Skeletal muscle cell (primary cell): ENCODE measurements around the gene THRA.

Experiments used
- DNase-seq: peaks from one replicate; pipeline ENCODE4 v3.0.0-alpha.2; 2010; ENCODE audit warnings: low read depth
- H3K4me3 ChIP-seq: 2 replicates; pipeline ENCODE4 v1.5.1; 2011; ENCODE audit warnings: low read depth, mild to moderate bottlenecking, control low read depth, low read length, moderate library complexity

The THRA gene

DNA sequence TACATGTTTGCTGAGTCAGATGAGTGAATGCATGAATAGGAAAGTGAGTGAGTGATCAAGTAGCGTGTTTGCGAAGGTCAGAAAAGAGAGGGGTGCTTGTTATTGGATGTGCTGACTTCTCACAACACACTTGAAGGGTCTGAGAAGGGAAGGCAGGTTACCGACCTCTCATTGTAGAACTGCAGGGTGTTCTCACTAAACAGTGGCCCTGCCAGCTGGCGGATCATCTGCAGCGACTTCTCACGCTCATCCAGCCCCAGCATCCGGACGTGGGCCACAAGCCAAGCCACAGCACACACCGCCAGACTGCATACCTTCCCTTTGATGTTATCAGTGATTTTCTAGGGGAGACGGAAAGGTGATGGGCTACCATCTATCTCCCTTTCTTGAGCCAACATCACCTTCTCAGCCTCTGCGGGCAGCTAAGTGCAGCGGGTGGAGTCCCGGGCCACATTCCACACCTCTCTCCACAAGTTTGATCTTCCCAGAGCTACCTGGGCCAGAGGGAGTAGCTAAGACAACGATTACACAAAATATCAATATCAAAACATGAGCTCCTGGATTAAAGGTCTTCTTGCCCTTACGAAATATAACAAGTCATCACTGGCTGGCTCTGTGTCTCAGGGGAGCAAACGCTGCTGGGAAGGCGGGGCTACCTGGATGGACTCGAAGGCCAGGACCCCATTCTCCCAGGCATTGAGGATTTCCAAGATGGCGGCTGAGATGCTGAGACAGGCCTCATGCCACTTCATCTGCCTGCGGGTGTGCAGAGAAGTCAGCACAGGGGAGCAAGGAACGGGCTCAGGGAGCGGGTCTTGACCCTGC lies 36.6 kb upstream of the THRA start:
- DNase-seq = no peak
- H3K4me3 ChIP-seq = no peak overlapping the region

- no peak for DNase-seq
- no peak overlapping the region for H3K4me3 ChIP-seq
These were observed 35.8 kb upstream of the THRA start for GRCh38 chr17:40026816-40027613.

DNA sequence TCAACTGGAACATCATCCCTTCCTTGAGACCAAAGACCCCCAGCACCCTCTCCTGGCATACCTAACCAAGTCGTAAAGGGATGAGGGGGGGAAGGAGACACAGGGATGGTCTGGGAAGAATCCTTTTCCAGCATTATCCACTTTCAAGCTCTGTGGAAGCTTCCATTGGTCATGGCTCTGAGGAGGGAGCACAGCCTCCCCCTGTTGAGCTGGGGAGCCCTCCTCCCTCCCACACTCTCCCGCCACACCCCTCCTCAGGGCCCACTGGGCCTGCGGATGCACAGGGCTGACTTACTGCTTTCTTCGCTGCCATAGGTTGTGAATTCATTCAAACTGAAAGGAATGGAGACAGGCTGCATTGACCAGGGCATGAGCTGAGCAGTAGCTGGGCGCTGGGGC lies 35.2 kb upstream of the THRA start:
- H3K4me3 ChIP-seq = no peak overlapping the region
- DNase-seq = no peak

DNA sequence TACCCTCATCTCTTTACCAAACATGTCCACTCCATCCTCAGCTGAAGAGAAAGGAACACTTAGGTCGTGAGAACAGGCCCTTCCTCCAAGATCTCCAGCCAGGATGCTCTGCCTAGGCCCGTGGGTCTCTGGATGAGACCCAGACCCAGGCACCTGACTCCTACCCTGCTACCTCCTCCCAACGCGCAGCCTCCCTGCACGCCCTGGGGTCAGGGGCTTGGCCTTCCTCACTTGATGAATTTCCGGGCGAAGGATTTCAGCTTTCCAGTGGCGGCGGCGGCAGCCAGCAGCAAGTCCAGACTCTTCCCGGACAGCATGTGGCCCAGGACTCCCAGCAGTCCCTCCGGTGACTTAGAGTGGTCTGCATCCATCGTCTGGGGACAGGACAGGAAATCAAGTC lies 34.2 kb upstream of the THRA start:
- H3K4me3 ChIP-seq = no peak overlapping the region
- no peak for DNase-seq

DNA sequence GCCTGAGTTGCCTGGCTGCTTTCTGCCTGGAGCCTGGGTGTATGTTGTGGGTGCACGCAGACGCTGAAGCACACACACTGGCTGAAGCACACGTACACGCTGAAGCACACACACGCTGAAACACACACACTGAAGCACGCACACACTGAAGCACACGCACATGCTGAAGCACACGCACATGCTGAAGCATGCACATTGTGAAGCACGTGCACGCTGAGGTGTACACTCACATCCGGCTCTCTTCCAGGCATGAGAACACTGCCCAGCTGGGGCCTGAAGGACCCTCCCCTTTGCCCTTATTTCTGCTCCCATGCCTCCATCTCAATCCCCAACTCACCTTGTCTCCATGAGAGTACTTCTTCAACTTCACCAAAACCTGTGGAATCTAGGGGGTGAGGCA lies 31.1 kb upstream of the THRA start:
- H3K4me3 ChIP-seq = no peak overlapping the region
- DNase-seq = no peak

DNA sequence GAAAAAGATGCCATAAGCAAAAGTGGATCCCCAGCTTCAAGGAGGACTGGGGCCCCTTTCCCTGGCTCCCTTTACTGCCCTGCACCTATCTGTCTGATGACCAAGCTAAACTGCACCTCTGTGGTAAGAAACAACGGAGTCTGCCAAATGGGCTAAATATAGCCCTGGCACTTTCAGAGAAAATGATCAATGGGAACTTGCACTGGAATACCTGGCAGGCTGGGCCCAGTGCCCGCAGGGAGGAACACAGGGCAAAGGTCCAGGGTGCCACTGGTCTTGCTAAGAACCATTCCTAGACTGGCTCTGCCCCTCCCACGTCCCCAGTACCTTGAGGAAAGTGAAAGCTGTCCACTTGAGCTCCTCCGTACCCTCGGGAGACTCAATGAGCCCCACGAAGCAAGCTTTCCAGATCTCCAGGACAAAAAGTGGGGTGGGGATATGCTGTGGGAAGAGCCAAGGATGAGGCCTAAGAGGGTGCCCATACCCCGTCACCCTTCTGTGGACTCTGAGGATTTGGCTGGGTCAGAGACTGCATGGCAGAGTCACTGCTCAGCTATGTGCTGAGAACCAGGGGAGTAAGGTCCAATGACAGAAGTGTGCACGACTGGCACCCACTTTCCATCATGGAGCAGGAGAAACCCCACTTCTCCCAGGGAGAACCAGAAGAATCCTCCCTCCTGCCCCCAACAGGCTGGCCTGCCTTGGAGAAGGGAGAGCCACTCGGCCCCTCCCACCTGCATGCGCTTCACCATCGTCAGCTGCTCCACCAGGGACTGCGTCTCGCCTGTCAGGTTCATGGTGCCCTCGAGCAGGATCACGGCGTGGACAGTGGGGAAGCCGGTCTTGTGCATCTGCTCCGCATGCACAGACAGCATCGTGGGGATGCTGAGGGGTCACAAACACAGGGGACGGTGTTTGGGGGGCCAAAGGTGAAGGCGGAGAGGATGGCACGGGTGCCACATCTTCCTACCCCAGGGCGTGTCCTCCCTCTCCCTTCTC lies 30.1 kb upstream of the THRA start:
- no peak for DNase-seq
- H3K4me3 ChIP-seq = no peak overlapping the region

DNA sequence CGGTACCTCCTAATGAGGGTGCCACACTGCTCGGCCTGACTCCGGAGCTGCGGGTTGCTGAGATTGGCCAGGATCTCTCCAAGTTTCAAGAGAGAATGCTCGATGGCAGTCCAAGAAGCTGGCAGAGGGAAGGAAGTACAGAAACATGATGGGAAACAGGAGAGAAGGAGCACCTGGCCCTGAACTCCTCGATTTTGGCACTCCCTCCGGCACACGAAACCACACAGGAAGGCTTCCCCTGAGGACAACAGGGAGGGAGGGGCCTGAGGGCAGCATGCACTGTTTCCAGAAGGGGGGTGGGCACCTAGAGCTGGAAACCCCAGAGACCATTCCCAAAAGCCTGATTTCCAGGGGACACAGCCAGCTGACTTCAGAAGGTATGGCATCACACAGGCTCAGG lies 29.4 kb upstream of the THRA start:
- no peak for DNase-seq
- no peak overlapping the region for H3K4me3 ChIP-seq

GRCh38 chr17:40034426-40035161 lies 28.2 kb upstream of the THRA start:
- H3K4me3 ChIP-seq = no peak overlapping the region
- no peak for DNase-seq

DNA sequence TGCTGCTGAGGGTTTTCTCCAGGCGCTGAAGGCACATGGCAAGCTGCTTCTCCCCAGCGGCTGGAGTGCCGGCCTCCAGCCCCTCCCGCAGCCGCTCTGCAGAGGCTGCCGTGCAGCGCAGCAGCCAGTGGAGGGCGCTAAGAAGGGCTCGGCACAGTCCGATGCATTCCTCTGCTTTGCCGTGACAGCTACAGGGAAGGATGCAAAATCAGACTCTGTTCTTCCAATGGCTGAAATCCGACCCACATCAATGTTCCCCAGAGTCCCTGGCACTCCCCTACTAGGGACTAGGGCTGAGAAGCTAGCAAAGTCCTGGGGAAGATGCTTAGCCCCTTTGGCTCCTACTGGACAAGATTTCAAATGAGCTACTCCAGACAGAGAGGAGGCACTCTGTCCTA lies 27.6 kb upstream of the THRA start:
- DNase-seq = no peak
- no peak overlapping the region for H3K4me3 ChIP-seq

GRCh38 chr17:40038882-40039513 lies 23.8 kb upstream of the THRA start:
- DNase-seq = no peak
- H3K4me3 ChIP-seq = no peak overlapping the region

DNA sequence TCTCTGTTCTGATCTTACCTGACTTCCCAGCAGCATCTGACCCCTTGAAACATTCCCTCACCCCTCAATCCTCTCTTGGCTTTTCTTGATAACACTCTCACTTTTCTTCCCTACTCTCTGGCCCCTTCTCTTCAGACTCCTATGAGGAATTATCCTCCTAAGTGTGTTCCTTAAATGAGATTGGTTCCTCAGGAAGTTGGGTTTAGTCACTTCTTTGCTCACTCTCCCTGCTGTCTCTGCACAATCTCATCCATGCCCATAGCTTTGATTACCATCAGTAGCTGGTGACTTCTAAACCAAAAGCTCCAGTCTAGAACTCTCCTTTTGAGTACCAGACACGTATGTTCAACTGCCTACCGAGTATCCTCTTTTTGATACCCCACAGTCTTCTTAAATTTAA lies 21.6 kb upstream of the THRA start:
- H3K4me3 ChIP-seq = no peak overlapping the region
- DNase-seq = no peak

- H3K4me3 ChIP-seq = no peak overlapping the region
- no peak for DNase-seq
These were observed 6.3 kb upstream of the THRA start for GRCh38 chr17:40056379-40057015.

DNA sequence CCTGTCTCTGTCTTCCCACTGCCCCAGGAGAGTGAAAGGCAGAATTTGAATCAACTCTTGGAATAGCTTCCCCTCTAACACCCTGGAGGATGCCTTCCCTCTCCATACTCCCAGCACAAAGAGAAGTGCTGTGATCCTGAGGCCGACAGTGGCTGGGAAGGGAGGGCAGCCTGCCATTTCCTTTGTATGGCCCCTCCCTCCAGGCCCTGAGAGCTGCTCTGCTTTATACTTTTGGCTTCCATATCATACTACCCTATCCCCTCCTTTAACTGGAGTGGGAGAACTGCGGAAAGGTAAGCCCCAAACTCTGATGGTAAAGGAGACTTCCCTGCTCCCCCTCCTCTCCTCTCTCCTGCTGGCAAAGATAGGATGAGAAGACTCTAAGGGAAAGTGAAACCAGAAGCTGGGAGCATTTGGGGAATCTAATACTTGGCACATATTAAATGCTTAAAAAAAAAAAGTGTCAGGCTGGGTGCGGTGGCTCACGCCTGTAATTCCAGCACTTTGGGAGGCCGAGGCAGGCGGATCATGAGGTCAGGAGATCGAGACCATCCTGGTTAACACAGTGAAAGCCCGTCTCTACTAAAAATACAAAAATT lies 4.5 kb upstream of the THRA start:
- no peak overlapping the region for H3K4me3 ChIP-seq

DNA sequence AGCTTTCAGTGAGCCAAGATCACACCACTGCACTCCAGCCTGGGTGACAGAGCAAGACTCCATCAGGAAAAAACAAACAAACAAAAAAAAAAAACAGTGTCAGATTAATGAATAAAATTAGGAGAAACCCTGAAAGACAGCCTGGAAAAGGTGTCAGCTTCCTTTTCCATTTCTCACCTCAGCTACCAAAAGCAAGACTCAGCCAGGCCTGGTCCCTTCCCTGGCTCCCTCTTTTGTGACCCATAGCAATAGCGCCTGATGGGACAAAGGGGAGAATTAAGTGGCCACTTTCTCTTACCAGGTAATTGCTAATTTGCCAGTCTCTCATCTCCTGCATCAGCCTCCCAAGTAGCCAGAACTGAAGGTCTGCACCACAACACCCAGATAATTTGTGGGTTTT lies 3.9 kb upstream of the THRA start:
- no peak overlapping the region for H3K4me3 ChIP-seq
- DNase-seq = no peak

More for the DNA sequence above, 4.5 kb upstream of the THRA start:
- no peak for DNase-seq

DNA sequence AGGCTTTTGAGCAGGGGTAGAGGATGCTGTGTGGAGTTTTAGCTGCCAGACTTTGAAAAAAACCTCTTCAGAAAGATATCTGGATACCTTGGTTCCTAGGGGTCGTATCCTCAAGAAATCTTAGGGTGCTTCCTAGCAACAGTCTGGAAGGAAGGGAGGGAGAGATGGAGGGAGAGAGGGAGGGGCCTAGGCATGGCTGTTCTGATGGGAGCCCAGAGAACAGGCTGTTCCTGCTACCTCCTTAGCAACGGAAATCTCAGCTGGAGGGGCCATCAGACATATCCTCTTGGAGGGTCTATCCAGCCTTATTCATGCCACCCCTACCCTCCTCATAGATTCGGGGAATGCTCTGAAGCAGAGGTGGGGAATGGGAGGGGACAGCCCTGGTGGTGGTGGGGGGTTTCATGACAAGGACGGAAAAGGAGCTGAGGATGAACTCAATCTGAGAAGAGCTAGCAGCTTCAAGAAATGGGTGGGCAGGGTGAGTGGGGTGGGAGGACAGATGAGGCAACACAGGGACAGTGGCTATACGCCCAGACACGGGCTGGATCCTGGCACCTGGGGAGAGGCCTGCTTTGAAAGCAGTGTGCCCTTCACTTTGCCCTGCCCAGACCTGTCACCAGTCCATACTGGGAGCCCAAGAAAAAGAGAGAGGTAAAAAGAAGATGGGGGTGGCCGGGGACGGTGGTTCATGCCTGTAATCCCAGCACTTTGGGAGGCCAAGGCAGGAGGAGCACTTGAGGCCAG lies 2.9 kb upstream of the THRA start:
- no peak overlapping the region for H3K4me3 ChIP-seq
- DNase-seq = no peak

- no peak for DNase-seq
- no peak overlapping the region for H3K4me3 ChIP-seq
These were observed 1.7 kb upstream of the THRA start for GRCh38 chr17:40060887-40061608.

- DNase-seq = no peak
- H3K4me3 ChIP-seq = no peak overlapping the region
These were observed 1.1 kb upstream of the THRA start for GRCh38 chr17:40061609-40062038.
